ENCODE measurements around the gene CDC45.

DNA sequence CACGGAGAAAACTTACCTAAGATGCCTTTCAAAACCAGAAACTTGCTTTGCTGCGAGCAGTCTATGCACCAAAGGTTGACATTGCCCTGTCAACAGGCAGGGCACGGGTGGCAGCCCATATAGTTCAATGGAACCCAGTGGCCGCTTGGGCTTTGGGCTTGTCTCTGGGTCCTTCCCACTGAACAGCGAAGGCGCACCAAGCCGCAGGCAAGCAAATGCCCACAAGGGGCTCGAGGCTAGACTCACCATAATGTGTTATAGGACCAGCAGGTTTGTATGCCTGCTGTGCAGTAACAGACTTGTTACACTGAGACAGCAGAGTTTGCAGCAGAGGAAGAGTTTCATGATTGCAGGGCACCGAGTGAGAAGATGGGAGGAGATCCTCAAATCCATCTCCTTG lies 24.1 kb downstream of the CDC45 start:
- no peak for TF ChIP-seq POLR2A (IDR thresholded peaks at IDR 0.05)
- no peak for TF ChIP-seq CTCF (IDR thresholded peaks at IDR 0.05)
